HCT116 (cell line): ENCODE results near the gene KIRREL3. TPM values are rescaled to one million over a fixed set of nuclear protein-coding genes. Genes with fewer than 3 reads are reported as not detected.

Experiments used
- ATAC-seq: fragments of 200-7000 bp; cut with Tn5 transposase; 2 replicates; pipeline ENCODE4 v1.9.1; 2020; ENCODE audit warnings: mild to moderate bottlenecking, moderate library complexity
- BruUV-seq: library from RNA; stranded (reverse); fragments of 400-500 nt; replicated peaks from 2 replicates; lab custom pipeline; 2021; lab: Mats Ljungman, UMichigan
- CTCF ChIA-PET: fragments of 300-600 bp; sonication (Branson Sonifier 250); formaldehyde crosslinking; loops from one replicate; lab custom pipeline; 2021; ENCODE audit warnings: antibody characterized with exemption; lab: Charles Lee
- POLR2A ChIA-PET: fragments of 300-600, 350-600 bp; sonication (Branson Sonifier 250); formaldehyde crosslinking; loops from one replicate; lab custom pipeline; 2021; ENCODE audit warnings: antibody characterized with exemption; lab: Charles Lee
- RAD21 ChIA-PET, 2 experiments: fragments of 300-600 bp; sonication (Branson Sonifier 250); formaldehyde crosslinking; loops; one replicate each; lab custom pipeline; 2023; ENCODE audit warnings: low total read pairs in 2 of 2; ENCODE audit not compliant: uncharacterized antibody in 2 of 2, unreplicated experiment in 2 of 2, low non-redundant PET in 1 of 2; lab: Charles Lee
- DNase-seq: peaks from one replicate; pipeline ENCODE4 v3.0.0-alpha.2; 2010; ENCODE audit warnings: low read depth, low spot score
- H2AFZ ChIP-seq: fragments of 200-600 bp; shearing (Covaris generic), sonication (generic); 2 replicates; pipeline ENCODE4 v1.6.1; 2017; ENCODE audit warnings: low read depth, mixed run types, mixed read lengths, antibody characterized with exemption, low read length; ENCODE audit not compliant: poor library complexity, severe bottlenecking
- H3K27ac ChIP-seq: 2 replicates; pipeline ENCODE4 v1.5.1; 2012; ENCODE audit warnings: low read depth, low read length
- H3K27me3 ChIP-seq: fragments of 200-600 bp; sonication (generic); 2 replicates; pipeline ENCODE4 v1.6.1; 2016; ENCODE audit warnings: mixed run types, low read length, mixed read lengths; ENCODE audit not compliant: insufficient read depth
- H3K36me3 ChIP-seq, 2 experiments: fragments of 200-500 bp in 1 of 2; fragments of 200-600 bp in 1 of 2; sonication (Bioruptor generic) in 1 of 2; sonication (generic) in 1 of 2; 2 replicates each; pipeline versions ENCODE4 v1.5.1 to v1.6.1; 2014 to 2016; ENCODE audit warnings: low read length in 2 of 2, inconsistent platforms in 1 of 2, mixed read lengths in 1 of 2, mixed run types in 1 of 2; ENCODE audit not compliant: insufficient read depth in 2 of 2, control insufficient read depth in 1 of 2
- H3K4me1 ChIP-seq, 2 experiments: fragments of 200-600 bp in 1 of 2; sonication (generic) in 1 of 2; 2 replicates each; pipeline versions ENCODE4 v1.5.1 to v1.6.1; 2012 to 2017; ENCODE audit warnings: low read length in 2 of 2, inconsistent platforms in 1 of 2, mild to moderate bottlenecking in 1 of 2, mixed read lengths in 1 of 2, mixed run types in 1 of 2, moderate library complexity in 1 of 2; ENCODE audit not compliant: insufficient read depth in 2 of 2, control insufficient read depth in 1 of 2
- H3K4me2 ChIP-seq: fragments of 200-600 bp; sonication (generic); 2 replicates; pipeline ENCODE4 v1.6.1; 2017; ENCODE audit warnings: mixed run types, low read length, mixed read lengths
- H3K4me3 ChIP-seq, 2 experiments: fragments of 200-600 bp in 1 of 2; sonication (generic) in 1 of 2; replicated peaks in 1 of 2; 2 replicates each; pipeline ENCODE4 v1.5.1; 2011 to 2016; ENCODE audit warnings: low read length in 2 of 2, control low read depth in 1 of 2, low read depth in 1 of 2, mild to moderate bottlenecking in 1 of 2, mixed read lengths in 1 of 2, mixed run types in 1 of 2
- H3K79me2 ChIP-seq: fragments of 200-600 bp; sonication (generic); 2 replicates; pipeline ENCODE4 v1.6.1; 2017; ENCODE audit warnings: mild to moderate bottlenecking, mixed run types, low read length, moderate library complexity, mixed read lengths; ENCODE audit not compliant: insufficient read depth
- H3K9ac ChIP-seq: fragments of 200-600 bp; sonication (generic); 2 replicates; pipeline ENCODE4 v1.6.1; 2016; ENCODE audit warnings: low read length, mixed read lengths
- H3K9me2 ChIP-seq: fragments of 200-600 bp; sonication (generic), shearing (Covaris generic); 2 replicates; pipeline ENCODE4 v1.6.1; 2017; ENCODE audit warnings: mixed run types, mild to moderate bottlenecking, moderate library complexity; ENCODE audit not compliant: insufficient read depth
- H3K9me3 ChIP-seq, 2 experiments: fragments of 200-500 bp in 1 of 2; fragments of 200-600 bp in 1 of 2; sonication (Bioruptor generic) in 1 of 2; sonication (generic) in 1 of 2; 2 replicates each; pipeline ENCODE4 v1.6.1; 2014 to 2017; ENCODE audit warnings: low read length in 2 of 2, mixed read lengths in 2 of 2, inconsistent platforms in 1 of 2, low read depth in 1 of 2, mild to moderate bottlenecking in 1 of 2, mixed run types in 1 of 2, moderate library complexity in 1 of 2; ENCODE audit not compliant: control insufficient read depth in 1 of 2, insufficient read depth in 1 of 2
- H4K20me1 ChIP-seq: fragments of 200-600 bp; sonication (generic), shearing (Covaris generic); 2 replicates; pipeline ENCODE4 v1.6.1; 2017; ENCODE audit warnings: mixed run types, mild to moderate bottlenecking, moderate library complexity; ENCODE audit not compliant: insufficient read depth
- EZH2 ChIP-seq: fragments of 200-600 bp; sonication (generic); IDR thresholded peaks from 2 replicates; pipeline ENCODE4 v1.6.1; 2017; ENCODE audit warnings: antibody characterized with exemption, mixed run types
- JUND ChIP-seq: IDR thresholded peaks from 2 replicates; pipeline ENCODE4 v1.6.1; 2012
- MAX ChIP-seq: IDR thresholded peaks from 2 replicates; pipeline ENCODE4 v1.6.1; 2012
- POLR2A ChIP-seq: IDR thresholded peaks from 2 replicates; pipeline ENCODE4 v1.7.0; 2011; ENCODE audit warnings: borderline replicate concordance; ENCODE audit not compliant: insufficient read depth, insufficient read length; ENCODE audit errors: extremely low read depth
- RAD21 ChIP-seq: IDR thresholded peaks from 2 replicates; pipeline ENCODE4 v1.6.1; 2012; ENCODE audit warnings: low read depth, mild to moderate bottlenecking
- SP1 ChIP-seq: IDR thresholded peaks from 2 replicates; pipeline ENCODE4 v1.6.1; 2012; ENCODE audit warnings: low read depth
- SRF ChIP-seq: IDR thresholded peaks from 2 replicates; pipeline ENCODE4 v1.6.1; 2012; ENCODE audit warnings: low read depth
- YY1 ChIP-seq: IDR thresholded peaks from 2 replicates; pipeline ENCODE4 v1.6.1; 2011; ENCODE audit warnings: low read length, low read depth, moderate library complexity, mild to moderate bottlenecking; ENCODE audit not compliant: insufficient replicate concordance; ENCODE audit errors: extremely low read depth
- ZNF274 ChIP-seq: fragments of 200-500 bp; sonication (Bioruptor generic); IDR thresholded peaks from 2 replicates; pipeline ENCODE4 v1.6.1; 2014; ENCODE audit warnings: mild to moderate bottlenecking, low read depth, low read length, inconsistent platforms
- intact Hi-C: fragments of 100-400 bp; cut with micrococcal nuclease; formaldehyde crosslinking; loops from 2 replicates; pipeline ENCODE4 v1.10.0; 2022
- total RNA-seq: library from RNA; stranded (reverse); gene quantifications from one replicate; pipeline ENCODE4 v1.2.1, GENCODE V29; 2021; ENCODE audit not compliant: unreplicated experiment
- TF ChIP-seq, protein P1 (sequence below): IDR thresholded peaks from 2 replicates; pipeline ENCODE4 v1.6.1; 2012

Gene KIRREL3
- total RNA-seq, 1 experiment from 2014 or later, result not detected

- TF ChIP-seq YY1 (no peak), SP1 (no peak), SRF (no peak)
- TF ChIP-seq, all 23 proteins: peak for 0
Observed at GRCh38 chr11:126407101-126407521, 593.5 kb downstream of the KIRREL3 start (continued).

DNA sequence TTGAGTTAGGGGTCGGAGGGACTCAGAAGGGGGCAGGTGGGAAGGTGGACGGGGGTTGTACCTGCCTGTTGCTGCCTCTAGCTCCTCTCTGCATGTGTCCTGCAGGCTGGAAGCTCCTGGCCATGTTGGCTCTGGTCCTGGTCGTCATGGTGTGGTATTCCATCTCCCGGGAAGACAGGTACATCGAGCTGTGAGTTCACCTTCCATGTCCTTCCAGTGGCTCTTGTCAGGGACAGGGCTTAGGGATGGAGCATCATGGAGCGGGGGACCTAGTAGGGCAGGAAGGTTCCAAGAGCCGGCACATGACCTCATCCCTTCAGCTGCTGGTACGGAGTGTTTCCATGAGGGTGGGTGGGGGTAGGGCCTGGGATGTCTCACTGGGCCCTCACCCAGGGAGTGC lies 594.2 kb downstream of the KIRREL3 start:
- Histone ChIP-seq H3K4me2 (peak overlapping the region; percentile 69), H3K4me1 (peaks cover 34 to 42% of the 10 kb centered on the region in 2 experiments), H2AFZ (no peak overlapping the region), H3K27me3 (no peaks in the 10 kb centered on the region), H3K27ac (no peak overlapping the region), H3K79me2 (no peaks in the 10 kb centered on the region), H3K9me3 (no peaks in the 10 kb centered on the region), H3K9me2 (no peaks in the 10 kb centered on the region), H3K4me3 (no peak overlapping the region), H4K20me1 (no peaks in the 10 kb centered on the region), H3K9ac (no peak overlapping the region), H3K36me3 (no peaks in the 10 kb centered on the region; a peak in 1 of 4 replicates)
- intact Hi-C loops, result no loop called here
- BruUV-seq, result no TSS peak
- CTCF ChIA-PET, result interaction anchor here (0.9 to 1.2 kb wide), 2 partner anchors 74 to 96 kb away, joined by 4 read pairs; no protein-coding TSS in a partner anchor
- DNase-seq, result no peak
- POLR2A ChIA-PET, result interaction anchor here (0.6 kb wide), 1 partner anchor 786 kb away, joined by 3 read pairs; no protein-coding TSS in a partner anchor
- TF ChIP-seq EZH2 (no peak), RAD21 (no peak)
- TF ChIP-seq, protein P1, sequence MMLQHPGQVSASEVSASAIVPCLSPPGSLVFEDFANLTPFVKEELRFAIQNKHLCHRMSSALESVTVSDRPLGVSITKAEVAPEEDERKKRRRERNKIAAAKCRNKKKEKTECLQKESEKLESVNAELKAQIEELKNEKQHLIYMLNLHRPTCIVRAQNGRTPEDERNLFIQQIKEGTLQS, result no peak
- no peak; the same call in 1 of the 2 replicates for ATAC-seq
- RAD21 ChIA-PET, result no interaction called here

DNA sequence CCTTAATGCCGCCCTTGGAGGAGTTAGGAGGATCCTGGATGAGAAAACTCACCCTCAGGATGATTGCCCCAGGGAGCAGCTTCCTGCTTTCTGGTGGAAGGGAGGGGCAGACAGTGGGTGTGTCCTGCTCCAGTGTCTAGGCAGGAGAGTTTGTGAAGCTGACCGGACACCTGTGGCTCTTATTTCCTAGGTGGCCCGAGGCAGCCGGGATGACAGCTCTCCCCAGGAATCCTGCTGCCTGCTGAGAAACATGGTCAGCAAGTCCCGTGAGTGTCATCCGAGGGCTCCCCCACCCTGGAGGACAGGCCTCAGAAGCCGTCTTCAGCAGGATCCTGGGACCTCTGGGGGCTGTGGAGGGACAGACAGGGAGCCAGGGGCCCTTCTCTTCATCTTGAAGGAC lies 594.7 kb downstream of the KIRREL3 start:
- no peaks in the 10 kb centered on the region for H3K79me2 ChIP-seq
- H3K4me3 ChIP-seq, result 0 out of 4 replicates have a peak overlapping the region, but pooled peaks of 1 of the 2 experiments have one; percentile 24
- H3K9me3 ChIP-seq, result no peaks in the 10 kb centered on the region
- POLR2A ChIA-PET, result interaction anchor here (0.6 kb wide), 1 partner anchor 785 kb away, joined by 3 read pairs; no protein-coding TSS in a partner anchor
- RAD21 ChIA-PET, result interaction anchor here in 1 of 2 experiments (0.7 kb wide), 1 partner anchor 95 kb away, joined by 6 read pairs; no protein-coding TSS in a partner anchor
- peak; percentile 42 for DNase-seq
- H4K20me1 ChIP-seq, result no peaks in the 10 kb centered on the region
- no peaks in the 10 kb centered on the region for H3K9me2 ChIP-seq
- H2AFZ ChIP-seq, result no peak overlapping the region
- peak overlapping the region; percentile 69 for H3K4me2 ChIP-seq
- ATAC-seq, result peak; percentile 76
- no TSS peak for BruUV-seq
- peaks cover 34 to 42% of the 10 kb centered on the region in 2 experiments for H3K4me1 ChIP-seq
- TF ChIP-seq SP1 (0 out of 2 replicates have a peak, but pooled peaks have one; percentile 1), ZNF274 (no peak), MAX (no peak), JUND (no peak), SRF (no peak), RAD21 (no peak), POLR2A (no peak)
- CTCF ChIA-PET, result interaction anchor here (0.9 to 1.2 kb wide), 2 partner anchors 75 to 96 kb away, joined by 4 read pairs; no protein-coding TSS in a partner anchor
- H3K9ac ChIP-seq, result no peak overlapping the region
- no peaks in the 10 kb centered on the region for H3K27me3 ChIP-seq
- no peaks in the 10 kb centered on the region; a peak in 1 of 4 replicates for H3K36me3 ChIP-seq
- no peak overlapping the region; the same call in 1 of the 2 replicates for H3K27ac ChIP-seq
- intact Hi-C loops, result loop anchor here (2.0 kb wide), 1 partner anchor 51 kb away; the partner anchor contains the start of gene ST3GAL4
